Measurements from ENCODE around the gene MYOG.

The MYOG gene

GRCh38 chr1:203117611-203118575, 32.1 kb upstream of the MYOG start:
- no peak for DNase-seq

DNA sequence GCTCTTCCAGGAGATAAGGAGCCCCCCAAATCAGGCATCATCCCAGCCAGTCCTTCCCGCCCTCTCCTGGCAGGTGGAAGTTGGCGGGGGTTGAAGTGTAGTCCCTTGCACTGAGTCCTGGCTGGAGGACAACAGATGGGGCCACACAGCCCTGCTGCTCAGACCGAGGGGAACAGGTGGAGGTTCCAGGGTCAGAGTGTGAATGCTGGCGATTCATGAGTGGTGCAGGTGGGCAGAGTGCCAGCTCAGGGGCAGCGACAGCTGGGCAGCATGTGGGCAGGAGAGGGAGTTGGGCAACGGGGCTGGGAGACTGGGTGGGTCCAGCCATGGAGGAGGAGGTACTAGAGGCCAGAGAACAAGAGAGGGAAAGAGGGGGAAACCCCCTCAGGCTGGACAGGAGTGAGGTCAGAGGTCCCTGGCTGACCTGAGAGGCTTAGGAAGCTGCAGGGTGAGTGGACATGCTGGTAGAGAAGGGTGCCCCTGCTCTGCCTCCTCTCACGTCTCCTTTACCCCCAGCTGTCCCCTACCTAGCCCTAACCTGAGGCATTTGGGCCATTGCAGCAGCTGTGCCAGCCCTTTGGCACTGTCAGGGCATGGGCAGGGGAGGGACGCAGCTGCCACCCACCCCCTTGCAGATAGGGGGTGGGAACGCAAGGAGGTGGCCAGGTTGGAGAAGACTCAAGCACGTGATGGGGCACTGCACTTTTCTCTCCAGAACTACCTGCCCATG, 30.4 kb upstream of the MYOG start:
- no peak for DNase-seq

GRCh38 chr1:203114202-203114601, 28.4 kb upstream of the MYOG start:
- no peak for DNase-seq

DNA sequence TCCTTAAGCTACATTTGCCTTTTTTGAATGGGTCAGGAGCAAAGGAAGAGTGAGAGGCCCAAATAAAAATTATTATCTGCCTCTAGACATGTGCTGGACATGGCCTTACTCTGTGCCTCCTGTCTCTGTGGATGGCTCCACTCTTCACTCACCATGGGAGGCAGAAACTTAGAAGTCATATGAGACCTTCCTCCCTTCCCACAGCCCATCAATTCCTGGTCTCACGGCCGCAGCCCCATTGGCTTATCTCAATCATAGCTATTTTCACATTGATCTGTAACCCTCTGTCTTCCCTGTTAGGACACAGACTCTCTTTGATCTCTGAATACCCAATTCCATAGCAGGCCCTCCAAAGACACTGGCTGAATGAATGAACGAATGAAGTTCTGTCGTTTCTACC, 27.5 kb upstream of the MYOG start:
- no peak for DNase-seq

DNA sequence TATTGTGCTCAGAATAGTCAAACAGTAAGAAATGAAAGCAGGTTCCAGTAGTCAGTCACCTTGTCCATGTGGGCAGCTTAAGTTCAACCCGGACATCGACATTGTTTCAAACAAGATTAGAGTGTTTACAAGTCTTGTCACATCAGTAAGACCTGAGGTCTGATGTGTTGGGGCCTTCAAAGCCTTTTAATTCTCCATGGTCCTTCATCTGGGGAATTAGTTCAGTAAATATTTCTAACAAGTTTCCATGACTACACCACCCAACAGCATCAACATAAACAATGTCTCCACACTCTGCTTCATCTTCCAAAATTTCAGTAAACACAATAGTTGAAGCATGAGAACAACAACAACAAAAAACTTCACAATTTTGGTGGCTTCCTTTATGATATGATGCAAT, 26.7 kb upstream of the MYOG start:
- DNase-seq, result no peak

DNA sequence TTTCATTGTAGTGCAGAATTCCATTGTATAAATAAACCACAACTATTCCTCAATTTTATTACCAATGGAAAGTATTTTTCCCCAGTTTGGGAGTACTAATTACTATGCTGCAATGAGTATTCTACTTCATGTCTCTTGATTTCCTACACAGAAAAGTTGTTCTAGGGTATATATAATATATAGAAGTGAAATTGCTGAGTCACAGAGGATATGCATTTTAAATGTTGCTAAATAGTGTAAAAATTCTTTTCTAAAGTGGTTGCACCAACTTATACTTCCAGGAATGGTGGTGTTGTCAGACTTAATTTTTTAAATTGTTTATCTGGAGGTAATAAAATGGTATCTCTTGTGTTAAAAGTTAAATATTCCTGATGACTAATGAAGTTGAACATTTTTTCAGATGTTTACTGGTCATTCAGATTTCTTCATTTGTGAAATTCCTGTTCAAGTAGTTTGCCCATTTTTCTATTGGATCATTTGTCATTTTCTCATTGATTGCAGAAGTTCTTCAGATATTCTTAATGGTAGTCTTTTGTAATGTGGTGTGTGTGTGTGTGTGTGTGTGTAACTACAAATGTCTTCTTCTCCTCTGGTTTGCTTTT, 19.1 kb upstream of the MYOG start:
- no peak for DNase-seq

DNA sequence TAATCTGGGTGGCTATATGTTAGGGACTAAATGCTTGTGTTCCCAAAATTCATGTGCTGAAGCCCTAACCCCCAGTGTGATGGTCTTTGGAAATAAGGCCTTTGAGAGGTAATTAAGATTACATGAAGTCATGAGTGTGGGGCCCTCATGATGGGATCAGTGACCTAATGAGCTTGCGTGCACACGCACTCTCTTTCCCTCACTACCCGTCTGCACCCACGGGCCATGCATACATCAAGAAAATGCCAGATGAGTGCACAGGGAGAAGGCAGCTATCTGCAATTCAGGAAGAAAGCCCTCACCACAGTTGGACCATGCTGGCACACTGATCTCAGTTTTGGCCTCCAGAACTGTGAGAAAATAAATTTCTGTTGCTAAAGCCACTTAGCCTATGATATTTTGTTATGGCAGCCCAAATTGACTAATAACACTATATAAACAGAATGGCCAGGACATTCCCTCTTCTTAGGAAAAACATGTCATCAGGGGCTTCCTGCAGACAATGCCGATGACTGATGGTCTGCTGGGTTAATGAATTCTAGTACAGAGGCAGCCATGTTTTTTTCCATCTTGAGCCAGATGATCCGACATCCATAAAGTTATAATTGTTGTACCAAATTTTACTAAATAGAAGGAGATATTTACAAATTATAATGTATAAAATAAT, 18.1 kb upstream of the MYOG start:
- DNase-seq, result no peak

- no peak for DNase-seq
Observed at GRCh38 chr1:203103216-203103615, 17.4 kb upstream of the MYOG start.

DNA sequence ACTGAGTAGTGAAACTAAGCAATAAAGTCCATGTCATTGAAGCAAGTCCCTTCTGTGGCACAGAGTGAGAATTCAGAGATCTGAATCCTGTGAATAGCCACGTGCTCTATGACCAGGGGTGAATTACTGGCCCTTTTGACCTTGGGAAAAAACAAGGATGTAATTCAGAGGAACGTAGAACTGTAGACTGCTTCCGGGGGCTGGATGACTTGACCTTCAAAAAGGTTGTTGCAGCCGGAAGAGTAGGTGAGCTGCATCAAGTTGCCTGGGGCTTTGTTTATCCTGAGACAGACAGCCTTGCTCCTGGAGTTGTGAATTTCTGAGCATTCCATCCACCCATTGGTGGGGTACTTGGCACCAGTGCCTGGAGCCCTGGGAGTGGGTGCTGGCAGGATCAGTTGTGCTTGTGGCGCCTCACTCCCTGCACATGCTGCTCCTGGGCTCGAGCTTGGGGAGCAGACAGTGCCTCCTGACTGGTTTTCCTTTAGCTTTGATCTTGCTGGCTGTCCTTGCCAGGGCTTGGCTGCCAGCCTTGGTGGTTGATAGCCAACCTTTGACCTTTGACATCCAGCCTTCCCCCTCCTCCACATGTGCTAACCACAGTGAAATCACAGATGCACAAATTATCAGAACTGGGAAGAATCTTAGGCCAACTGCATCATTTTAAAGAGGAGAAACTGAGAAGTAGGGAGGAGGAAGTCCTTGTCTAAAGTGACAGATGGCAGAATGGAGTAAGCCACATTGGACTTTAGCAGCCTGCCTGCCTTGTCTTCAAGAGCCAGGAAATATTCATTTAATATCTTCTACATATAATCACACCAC, 16.2 kb upstream of the MYOG start:
- no peak for DNase-seq

DNA sequence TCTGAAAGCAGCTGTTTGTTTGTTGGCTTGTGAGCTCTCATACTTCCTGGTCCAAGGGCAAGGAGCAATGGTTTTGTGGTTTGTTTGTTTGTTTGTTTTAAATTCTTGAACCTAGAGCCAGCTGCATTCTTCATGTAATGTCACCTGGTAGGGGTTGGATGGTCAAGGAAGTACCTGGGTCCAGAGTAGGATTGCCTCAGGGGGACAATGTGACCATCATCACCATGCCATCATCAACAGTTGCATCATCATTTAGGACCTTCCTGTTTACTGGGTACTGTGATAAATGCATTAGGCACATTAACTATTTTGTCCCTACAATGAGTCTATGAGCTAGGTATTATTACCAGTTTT, 14.7 kb upstream of the MYOG start:
- DNase-seq, result no peak

GRCh38 chr1:203099805-203100515, 14.1 kb upstream of the MYOG start:
- no peak for DNase-seq

DNA sequence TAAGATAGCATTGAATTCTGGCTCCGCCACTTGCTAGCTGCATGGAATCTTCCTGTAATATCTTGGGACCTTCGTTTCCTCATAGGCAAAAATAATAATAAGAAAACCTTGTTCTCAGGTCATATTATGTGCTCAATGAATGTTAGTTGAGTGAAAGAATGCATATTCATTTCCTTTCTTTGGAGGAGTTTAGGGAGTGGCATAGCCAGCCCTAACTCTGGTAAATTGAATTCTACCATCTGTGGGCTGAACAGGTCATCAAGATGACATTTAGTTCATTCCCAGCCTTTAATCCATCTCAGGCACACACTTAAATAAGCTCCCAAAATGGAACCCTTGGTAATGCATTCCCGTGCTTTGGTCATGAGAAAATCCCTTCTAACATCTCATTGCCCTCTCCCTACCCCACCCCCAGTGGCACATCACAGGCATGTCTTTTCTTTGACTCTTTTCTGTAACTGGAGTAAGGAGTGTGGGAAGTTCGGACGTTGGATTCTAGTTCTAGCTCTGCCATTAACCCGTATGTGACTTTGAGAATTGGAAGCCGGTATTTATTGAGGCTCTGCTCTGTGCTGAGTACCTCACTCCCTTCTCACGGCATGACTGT, 13.2 kb upstream of the MYOG start:
- DNase-seq, result no peak

- DNase-seq, result no peak
Observed at GRCh38 chr1:203098445-203098844, 12.6 kb upstream of the MYOG start.

GRCh38 chr1:203097001-203097400, 11.2 kb upstream of the MYOG start:
- no peak for DNase-seq

DNA sequence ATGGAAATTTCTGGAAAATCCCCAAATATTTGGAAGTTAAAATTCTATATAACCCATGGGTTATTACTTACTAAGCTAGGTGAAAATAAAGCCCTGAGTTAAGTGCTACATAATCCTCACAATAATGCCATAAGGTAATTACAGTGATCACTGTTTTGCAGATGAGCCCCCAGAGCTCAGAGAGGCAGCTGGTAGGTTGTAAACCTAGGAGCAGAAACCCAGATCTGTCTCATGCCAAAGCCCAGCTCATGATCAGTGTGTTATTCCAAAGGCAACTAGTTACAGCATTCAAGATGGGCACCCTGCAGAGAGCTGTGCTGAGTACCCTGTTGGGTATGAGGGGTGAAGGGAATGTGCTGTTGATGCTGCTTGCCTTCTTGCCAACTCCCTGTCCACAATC, 10.8 kb upstream of the MYOG start:
- DNase-seq, result no peak

DNA sequence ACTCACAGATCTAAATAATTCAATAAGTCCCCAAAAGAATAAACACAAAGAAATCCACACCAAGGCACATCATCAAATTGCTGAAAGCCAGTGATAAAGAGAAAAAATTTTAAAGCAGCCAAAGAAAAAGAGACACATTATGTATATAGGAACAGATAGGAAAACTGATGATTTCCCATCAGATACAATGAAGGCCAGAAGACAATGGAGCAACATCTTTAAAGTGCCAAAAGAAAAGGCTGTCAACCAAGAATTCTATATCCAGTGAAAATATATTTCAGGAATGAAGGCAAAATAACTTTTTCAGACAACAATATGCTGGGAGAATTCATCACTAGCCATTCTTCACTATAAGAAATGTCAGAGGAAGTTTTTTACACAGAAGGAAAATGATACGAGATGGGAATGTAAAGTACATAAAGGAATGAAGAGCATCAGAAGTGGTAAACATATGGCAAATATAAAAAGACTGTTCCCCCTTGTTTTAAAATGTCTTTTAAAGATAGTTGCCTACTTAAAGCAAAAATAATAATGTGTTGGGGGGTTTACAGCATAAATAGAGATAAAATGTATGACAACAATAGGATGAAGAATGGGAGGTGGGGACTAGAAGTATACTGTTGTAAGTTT, 9.4 kb upstream of the MYOG start:
- no peak for DNase-seq

DNA sequence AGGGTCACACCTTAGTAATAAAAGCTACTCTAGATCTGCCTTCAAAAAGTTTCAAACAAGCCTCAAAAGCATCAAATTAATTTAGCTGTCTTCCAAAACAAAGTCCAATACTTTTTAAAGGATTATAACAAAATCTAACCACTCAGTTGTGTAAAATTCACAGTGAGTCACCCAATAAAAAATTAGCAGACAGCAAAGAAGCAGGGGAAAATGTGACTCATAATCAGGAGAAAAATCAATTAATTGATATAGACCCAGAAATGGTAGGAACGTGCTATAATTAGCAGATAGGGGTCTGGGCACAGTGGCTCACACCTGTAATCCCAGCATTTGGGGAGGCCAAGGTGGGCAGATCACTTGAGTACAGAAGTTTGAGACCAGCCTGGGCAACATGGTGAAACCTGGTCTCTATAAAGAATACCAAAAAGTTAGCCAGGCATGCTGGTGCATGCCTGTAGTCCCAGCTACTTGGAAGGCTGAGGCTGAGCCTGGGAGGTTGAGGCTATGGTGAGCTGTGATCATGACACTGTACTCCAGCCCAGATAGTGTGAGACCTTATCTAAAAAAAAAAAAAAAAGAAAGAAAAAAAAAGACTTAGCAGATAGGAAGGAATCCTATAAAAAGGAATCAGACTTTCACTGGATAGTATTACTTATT, 8.1 kb upstream of the MYOG start:
- no peak for DNase-seq

- DNase-seq, result no peak
Observed at GRCh38 chr1:203091761-203092330, 6.0 kb upstream of the MYOG start.

GRCh38 chr1:203091199-203091477, 5.3 kb upstream of the MYOG start:
- DNase-seq, result no peak
